ENCODE results near the gene ATP2C1.
A peak's percentile ranks its signal among the peaks of the same experiment; 100 is the strongest.

ATP2C1 gene

GRCh38 chr3:130849091-130849552 lies 44.8 kb upstream of the ATP2C1 start:
- Histone ChIP-seq H3K27me3 (ENCODE audit: insufficient read depth, poor library complexity, severe bottlenecking) (no peaks in the 10 kb centered on the region), H3K4me3 (replicated peaks; ENCODE audit: insufficient read depth, low read length) (no peak overlapping the region), H3K27ac (replicated peaks) (peak overlapping the region; percentile 91)
- DNase-seq (ENCODE audit: low read depth in 1 of 2, low spot score in 1 of 2) = peak in 1 of 2 experiments; percentile 88
- no peak for TF ChIP-seq SPI1 (IDR thresholded peaks at IDR 0.05; ENCODE audit: borderline replicate concordance, low read depth)
- no peak for TF ChIP-seq GABPA (IDR thresholded peaks at IDR 0.05; ENCODE audit: low read depth)
- TF ChIP-seq REST (IDR thresholded peaks at IDR 0.05; ENCODE audit: insufficient replicate concordance, low read depth) = no peak
- peak; percentile 70 for TF ChIP-seq POLR2AphosphoS5 (IDR thresholded peaks at IDR 0.05; ENCODE audit: low read depth)

- DNase-seq (ENCODE audit: low read depth in 1 of 2, low spot score in 1 of 2) = peak; percentile 79 to 86
- Histone ChIP-seq H3K27ac (replicated peaks) (peak overlapping the region; percentile 91), H3K27me3 (ENCODE audit: insufficient read depth, poor library complexity, severe bottlenecking) (no peaks in the 10 kb centered on the region), H3K4me3 (replicated peaks; ENCODE audit: insufficient read depth, low read length) (peak overlapping the region; percentile 36)
- peak; percentile 47; the same call in 1 of the 2 replicates for TF ChIP-seq GABPA (IDR thresholded peaks at IDR 0.05; ENCODE audit: low read depth)
- TF ChIP-seq REST (IDR thresholded peaks at IDR 0.05; ENCODE audit: insufficient replicate concordance, low read depth) = peak; percentile 27
- peak; percentile 93 for TF ChIP-seq SPI1 (IDR thresholded peaks at IDR 0.05; ENCODE audit: borderline replicate concordance, low read depth)
- peak; percentile 78 for TF ChIP-seq POLR2AphosphoS5 (IDR thresholded peaks at IDR 0.05; ENCODE audit: low read depth)
- TF ChIP-seq CTCF (IDR thresholded peaks at IDR 0.05; ENCODE audit: insufficient read depth, low read length) = no peak
Observed at GRCh38 chr3:130850044-130850797, 43.7 kb upstream of the ATP2C1 start.

GRCh38 chr3:130850843-130851242 lies 43.0 kb upstream of the ATP2C1 start:
- TF ChIP-seq SPI1 (IDR thresholded peaks at IDR 0.05; ENCODE audit: borderline replicate concordance, low read depth) = no peak
- no peak for TF ChIP-seq GABPA (IDR thresholded peaks at IDR 0.05; ENCODE audit: low read depth)
- TF ChIP-seq REST (IDR thresholded peaks at IDR 0.05; ENCODE audit: insufficient replicate concordance, low read depth) = no peak
- no peak for TF ChIP-seq CTCF (IDR thresholded peaks at IDR 0.05; ENCODE audit: insufficient read depth, low read length)
- TF ChIP-seq POLR2AphosphoS5 (IDR thresholded peaks at IDR 0.05; ENCODE audit: low read depth) = no peak
- DNase-seq (ENCODE audit: low read depth in 1 of 2, low spot score in 1 of 2) = no peak
- peak overlapping the region; percentile 36 for H3K4me3 ChIP-seq (replicated peaks; ENCODE audit: insufficient read depth, low read length)
- H3K27me3 ChIP-seq (ENCODE audit: insufficient read depth, poor library complexity, severe bottlenecking) = no peaks in the 10 kb centered on the region
- peak overlapping the region; percentile 91 for H3K27ac ChIP-seq (replicated peaks)
